Fibroblast of skin of abdomen (primary cell): ENCODE results near the gene GSG1L.

Source experiments
- DNase-seq: peaks from one replicate; pipeline ENCODE4 v3.0.0-alpha.2; 2013

Gene GSG1L

GRCh38 chr16:27844826-27845225 is 218.7 kb downstream of the GSG1L start:
- DNase-seq: no peak

GRCh38 chr16:27843800-27844199 is 219.7 kb downstream of the GSG1L start:
- DNase-seq: no peak

DNA sequence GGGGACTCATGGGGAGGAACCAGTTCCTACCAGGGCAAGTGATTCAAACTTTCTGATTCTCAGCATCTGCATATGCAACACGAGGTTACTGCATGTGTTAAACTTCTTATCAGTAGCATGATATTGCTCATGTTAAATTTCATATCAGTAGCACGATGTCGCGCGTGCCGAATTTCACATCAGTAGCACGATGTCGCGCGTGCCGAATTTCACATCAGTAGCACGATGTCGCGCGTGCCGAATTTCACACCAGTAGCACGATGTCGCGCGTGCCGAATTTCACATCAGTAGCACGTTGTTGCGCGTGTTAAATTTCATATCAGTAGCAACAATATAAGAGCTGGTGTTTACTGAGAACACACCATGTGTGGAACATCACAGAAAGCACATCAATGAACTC is 221.6 kb downstream of the GSG1L start:
- DNase-seq: no peak

DNA sequence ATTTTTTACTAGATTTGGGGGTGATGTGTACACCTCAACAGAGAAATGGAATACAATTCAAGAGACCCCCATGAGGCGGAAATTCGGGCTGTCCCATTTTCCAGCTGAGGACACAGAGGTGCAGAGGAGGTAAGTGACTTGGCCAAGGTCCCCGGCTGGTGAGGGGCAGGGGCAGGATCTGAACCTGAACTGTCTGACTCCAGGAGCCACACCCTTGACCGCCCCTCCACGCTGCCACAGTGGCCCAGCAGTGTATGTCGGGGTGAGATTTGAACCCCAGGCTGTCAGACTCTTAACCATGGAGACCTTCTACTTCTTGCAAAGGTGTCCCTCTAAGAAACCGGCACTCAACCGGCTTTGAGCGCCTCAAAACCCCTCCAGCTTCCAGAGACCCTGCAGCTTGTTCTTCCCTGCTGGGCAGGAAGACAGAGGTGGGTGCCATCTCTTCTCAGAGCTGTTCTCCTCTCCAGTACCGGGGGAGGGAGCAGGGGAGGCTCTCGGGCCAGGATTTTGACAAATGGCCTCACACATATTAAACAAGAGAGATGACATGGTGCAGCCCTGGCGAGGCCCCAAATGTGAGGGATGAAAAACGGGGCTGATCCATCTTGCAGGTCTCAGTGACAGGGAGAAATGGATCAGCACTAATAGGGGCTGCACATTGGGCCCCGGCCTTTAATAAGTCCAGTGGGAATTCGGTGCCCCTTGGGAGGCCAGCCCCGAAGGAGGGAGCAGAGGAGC is 222.3 kb downstream of the GSG1L start:
- DNase-seq: no peak

DNA sequence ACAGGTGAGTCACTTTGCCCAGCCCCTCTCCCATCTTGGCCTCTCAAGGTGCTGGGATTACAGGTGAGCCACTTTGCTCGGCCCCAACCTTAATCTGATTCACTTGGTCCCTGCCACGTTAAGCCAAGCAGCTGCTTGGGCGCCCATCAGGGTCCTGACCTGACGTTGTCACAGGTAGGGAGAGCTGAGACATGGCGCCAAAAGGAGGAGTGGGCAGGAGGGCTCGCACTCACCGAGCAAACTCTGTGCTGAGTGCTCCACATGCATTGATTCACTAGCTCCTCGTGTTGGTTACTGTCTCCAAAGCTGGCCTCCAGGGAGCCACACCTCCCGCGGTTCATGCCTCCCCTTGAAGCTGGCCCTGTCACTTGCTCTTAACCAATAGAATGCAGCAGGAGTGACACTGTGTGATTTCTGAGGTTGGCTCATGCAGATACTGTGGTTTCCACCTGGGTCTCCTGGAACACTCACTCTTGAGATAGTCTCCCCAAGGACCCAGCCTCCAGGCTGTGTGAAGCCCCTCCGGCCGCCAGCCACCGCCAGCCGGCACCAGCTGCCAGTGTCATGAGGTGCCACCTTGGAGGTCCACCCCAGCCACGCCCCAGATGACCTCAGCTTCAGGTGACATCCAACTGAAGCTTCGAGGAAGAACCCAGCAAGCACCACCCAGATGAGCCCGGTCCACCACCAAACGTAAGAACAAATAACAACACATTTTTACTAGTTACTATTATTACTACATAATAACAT is 223.0 kb downstream of the GSG1L start:
- no peak for DNase-seq

GRCh38 chr16:27839419-27839818 is 224.1 kb downstream of the GSG1L start:
- DNase-seq: no peak

DNA sequence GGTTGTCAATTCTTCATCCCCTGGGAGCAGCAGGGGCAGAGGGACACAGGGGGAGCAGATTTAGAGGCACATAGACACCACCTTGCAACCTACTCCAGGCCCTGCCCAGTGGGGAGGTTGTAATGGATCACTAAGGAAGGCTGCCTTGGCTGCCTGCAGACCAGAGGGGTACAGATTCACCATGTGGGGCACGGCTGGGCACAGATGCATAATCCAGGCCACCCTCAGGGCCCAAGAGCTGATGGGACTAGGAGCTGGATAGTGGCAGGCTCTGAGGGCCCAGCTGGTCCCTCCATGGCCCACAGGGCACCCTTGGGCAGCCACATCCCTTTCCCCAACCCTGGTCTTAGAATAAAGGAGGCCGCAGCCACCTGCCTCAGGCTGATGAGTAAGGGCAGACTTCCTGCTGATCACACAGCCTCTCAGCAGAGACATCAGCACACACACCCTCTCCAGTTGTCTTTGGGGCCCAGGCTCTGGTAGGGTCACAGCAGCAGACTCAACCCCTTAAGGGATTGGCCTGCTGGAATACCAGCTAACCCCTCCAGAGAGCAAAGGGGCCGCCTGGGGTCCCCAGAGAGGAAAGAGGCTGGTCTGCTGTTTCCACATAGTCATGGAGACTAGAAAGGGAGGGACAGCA is 224.9 kb downstream of the GSG1L start:
- DNase-seq: no peak

DNA sequence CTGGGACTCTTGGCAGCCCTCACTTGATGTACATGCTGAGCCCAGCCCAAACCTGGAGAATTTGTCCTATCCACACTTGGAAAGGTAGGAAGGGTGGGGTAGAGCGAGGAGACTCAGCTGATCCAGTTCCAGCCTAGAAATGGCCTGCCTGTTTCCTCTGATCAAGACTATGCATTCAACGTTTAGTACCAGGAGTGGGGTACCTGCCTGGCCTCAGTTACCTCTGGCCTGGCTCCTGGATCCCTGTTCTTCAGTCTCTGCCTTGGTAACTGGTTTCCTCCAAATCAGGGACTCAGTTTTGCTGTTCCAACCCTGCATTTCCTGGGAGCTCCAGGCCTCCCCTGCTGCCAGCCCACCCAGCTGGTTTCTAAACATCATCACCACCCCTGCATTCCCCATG is 233.5 kb downstream of the GSG1L start:
- DNase-seq: no peak

- no peak for DNase-seq
Measured at GRCh38 chr16:27828671-27829070, 234.8 kb downstream of the GSG1L start.

GRCh38 chr16:27827765-27828164 is 235.7 kb downstream of the GSG1L start:
- DNase-seq: no peak

GRCh38 chr16:27826893-27827289 is 236.6 kb downstream of the GSG1L start:
- DNase-seq: no peak

DNA sequence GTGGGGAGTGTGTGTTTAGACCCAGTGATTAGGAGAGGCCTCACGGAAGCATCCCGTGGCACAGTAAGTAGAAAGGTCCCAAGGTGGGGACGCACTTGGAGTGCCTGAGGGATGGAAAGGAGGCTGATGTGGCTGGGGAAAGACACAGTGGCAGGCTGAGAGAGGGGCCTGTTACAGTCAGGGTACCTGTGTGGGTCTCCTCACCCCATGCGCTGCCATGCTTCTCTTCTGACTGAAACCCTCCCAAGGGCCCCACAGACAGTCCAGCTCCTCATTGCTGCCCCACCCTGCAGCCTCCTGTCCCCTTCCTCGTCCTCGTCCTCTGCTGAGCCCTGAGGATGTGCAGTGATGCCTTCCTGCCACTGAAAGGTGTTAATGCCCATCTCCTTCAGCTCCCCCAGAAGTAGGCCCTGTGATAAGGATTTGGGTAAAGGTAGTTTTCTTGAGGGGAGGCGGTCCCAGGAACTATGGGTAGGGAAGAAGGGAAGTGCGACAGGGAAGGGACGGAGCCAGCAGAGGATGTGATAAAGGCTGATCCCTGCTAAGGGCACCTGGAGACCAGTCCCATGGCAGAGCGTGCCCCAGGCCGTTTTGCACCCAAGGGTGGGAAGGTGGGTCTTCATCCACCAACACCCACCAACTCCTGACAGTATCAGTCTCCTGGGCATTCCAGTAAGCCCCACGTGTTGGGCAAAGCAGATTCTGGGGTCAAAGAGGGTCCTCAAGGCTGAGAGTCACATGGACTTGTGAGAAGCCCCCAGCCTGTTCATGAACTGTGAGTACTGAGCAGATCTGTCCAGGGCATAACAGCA is 237.2 kb downstream of the GSG1L start:
- DNase-seq: no peak

GRCh38 chr16:27824786-27825185 is 238.7 kb downstream of the GSG1L start:
- DNase-seq: no peak

- no peak for DNase-seq
Measured at GRCh38 chr16:27824006-27824405, 239.5 kb downstream of the GSG1L start.

DNA sequence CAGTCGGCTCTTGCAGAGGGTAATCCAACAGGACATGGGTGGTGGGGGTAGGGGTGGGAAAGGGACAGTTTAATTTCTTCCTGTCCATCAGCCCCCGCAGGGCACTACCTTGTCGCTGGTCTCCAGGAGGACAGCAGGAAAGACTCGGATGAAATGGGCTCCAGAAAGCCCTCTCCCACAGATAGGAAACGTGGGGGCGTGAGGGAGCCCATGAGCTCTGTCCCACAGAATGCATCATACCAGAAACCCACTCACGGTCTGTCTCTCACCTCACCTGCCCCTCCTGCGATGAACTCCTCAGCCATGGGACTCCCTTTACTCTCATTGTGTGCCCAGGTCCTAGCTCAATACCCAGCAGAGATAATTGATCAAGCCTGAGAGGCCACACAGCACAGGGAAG is 240.1 kb downstream of the GSG1L start:
- DNase-seq: no peak

- DNase-seq: no peak
Measured at GRCh38 chr16:27822996-27823395, 240.5 kb downstream of the GSG1L start.

DNA sequence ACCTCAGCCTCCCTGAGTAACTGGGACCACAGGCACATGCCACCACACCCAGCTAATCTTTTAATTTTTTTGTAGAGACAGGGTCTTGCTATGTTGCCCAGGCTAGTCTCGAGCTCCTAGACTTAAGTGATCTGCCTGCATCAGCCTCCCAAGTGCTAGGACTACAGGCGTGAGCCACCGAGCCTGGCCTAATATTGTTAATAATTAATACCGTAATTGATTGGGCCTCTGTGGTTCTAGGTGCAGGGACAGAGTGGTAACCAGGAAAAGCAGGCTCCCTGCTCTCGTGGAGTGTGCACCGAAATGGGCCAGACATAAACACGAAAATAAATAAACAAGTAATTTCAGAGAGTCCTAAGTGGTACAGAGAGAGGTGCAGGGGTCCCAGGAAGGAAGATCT is 241.0 kb downstream of the GSG1L start:
- DNase-seq: no peak

DNA sequence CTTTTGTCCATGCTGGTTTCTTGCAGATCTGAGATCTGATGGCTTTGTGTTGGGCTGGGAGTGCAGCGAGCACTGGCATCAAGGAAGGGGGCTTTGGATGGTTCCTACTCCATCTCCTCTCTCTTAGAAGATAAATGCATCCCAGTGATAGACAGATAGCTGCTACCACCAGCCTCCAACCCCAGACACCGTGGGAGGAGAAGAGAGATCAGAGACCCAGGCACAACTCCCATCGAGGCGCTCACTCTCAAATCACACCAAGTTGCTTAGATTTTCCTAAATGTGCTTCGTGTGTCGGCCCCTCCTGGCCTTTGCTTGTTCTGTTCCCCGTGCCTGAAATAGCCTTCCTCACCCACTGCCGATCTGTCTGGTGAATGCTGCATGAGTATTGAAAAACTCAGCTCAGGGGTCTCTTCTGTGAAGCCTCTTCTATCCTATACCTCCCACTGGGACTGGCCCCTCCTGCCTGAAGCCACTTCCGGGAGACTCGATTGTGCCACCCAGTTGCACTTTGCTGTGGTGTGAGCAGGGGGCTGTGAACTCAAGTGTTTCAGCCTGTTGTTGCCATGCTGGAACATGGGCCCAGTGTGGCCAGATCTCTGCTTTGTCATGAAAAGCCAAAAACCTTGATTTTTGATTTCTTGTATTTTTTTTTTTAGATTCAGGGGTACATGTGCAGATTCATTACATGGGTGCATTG is 242.7 kb downstream of the GSG1L start:
- no peak for DNase-seq

- no peak for DNase-seq
Measured at GRCh38 chr16:27819881-27820610, 243.5 kb downstream of the GSG1L start.

- DNase-seq: no peak
Measured at GRCh38 chr16:27819356-27819755, 244.2 kb downstream of the GSG1L start.

DNA sequence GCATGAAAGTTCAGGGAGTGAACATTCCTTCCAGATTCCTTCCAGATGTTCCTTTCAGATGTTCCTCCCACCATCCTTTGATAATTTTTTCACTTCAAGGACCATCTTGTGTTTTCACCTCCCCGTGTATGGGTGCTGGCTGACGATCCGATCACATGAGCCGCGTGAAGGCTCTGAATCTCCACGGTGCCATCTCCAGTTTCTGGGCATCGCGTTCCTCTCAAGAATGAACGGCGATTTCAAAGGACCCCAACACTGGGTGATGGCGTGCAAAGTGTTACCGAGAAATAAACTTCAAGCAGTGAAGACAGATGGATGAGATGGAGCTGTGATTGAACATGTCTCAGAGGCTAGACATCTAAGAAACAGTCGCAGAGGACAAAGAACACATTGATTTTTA is 245.3 kb downstream of the GSG1L start:
- no peak for DNase-seq

GRCh38 chr16:27817038-27817437 is 246.5 kb downstream of the GSG1L start:
- no peak for DNase-seq
